NT2/D1 (cell line): ENCODE measurements around the gene CD9.

Experiments
- SUZ12 ChIP-seq: IDR thresholded peaks from 2 replicates; pipeline ENCODE4 v1.6.1; 2011; ENCODE audit not compliant: insufficient read length, insufficient read depth; ENCODE audit errors: extremely low read depth
- YY1 ChIP-seq: IDR thresholded peaks from 2 replicates; pipeline ENCODE4 v1.6.1; 2011; ENCODE audit not compliant: insufficient read length, insufficient read depth
- ZNF274 ChIP-seq: IDR thresholded peaks from 2 replicates; pipeline ENCODE4 v1.6.1; 2011; ENCODE audit warnings: mild to moderate bottlenecking, low read depth, low read length

DNA sequence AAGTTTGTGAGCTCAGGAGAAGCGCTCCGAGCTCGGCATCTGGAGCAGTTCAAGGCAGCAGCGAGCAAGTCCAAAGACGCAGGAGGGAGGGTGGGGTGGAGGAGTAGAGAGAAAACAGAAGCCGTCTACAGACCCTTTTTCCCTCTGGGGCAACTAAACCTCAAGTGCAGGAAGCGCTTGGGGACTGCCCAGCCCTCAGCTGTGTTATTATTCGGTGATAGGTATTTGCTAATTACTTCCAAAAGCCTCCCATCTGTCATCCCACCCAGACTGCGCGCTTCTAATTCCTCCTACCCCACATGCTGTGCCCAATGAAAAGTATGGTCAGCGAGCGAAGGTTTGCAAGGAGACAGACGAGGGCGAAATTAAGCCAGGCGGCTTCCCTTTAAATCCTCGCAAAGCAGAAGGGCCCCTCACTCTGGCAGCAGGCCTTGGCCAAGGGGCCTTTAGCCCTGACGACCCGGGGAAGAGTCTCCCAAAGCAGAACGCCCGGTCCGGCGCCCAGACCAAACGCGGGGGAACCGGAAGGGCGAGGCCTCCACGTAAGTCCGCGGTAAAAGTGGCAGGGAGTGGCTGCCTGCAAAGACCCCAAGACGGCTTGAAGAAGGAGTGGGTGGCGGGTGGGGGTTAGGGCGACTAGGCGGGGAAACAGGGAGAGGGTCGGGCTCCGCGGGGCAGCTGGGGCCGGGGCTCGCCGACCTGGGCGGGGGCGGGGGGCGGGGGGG, 507 bp upstream of the CD9 start:
- TF ChIP-seq YY1 (no peak), ZNF274 (no peak), SUZ12 (no peak)
